Gastrocnemius medialis (tissue), 4 donors: ENCODE results near the gene SPAAR. TPM values are rescaled to one million over a fixed set of nuclear protein-coding genes. Genes with fewer than 3 reads are reported as not detected.

Experiments used
- ATAC-seq, 2 donors: fragments of 150-250 bp; one replicate each; pipeline ENCODE4 v1.9.1; 2016
- DNase-seq, 2 donors: peaks; one replicate each; pipeline ENCODE4 v3.0.0-alpha.2; 2019
- H3K27ac ChIP-seq, 4 donors: fragments of 200-600 bp; sonication (generic); 1 replicate in 1 of 4; 2 replicates in 3 of 4; pipeline ENCODE4 v1.5.1; 2016 to 2018; ENCODE audit warnings: mild to moderate bottlenecking in 2 of 4, moderate library complexity in 1 of 4
- H3K27me3 ChIP-seq, 3 donors: fragments of 200-600 bp; sonication (generic) in 2 of 3; 1 replicate in 1 of 3; 2 replicates in 2 of 3; pipeline versions ENCODE4 v1.5.1 to v1.6.0; 2016 to 2019; ENCODE audit warnings: mild to moderate bottlenecking in 1 of 3, moderate library complexity in 1 of 3
- H3K36me3 ChIP-seq, 2 donors: fragments of 200-600 bp; sonication (generic) in 1 of 2; one replicate each; pipeline ENCODE4 v1.5.1; 2017 to 2018
- H3K4me1 ChIP-seq, 2 donors: fragments of 200-600 bp; sonication (generic) in 1 of 2; one replicate each; pipeline ENCODE4 v1.5.1; 2016 to 2017; ENCODE audit warnings: mild to moderate bottlenecking in 2 of 2
- H3K4me3 ChIP-seq, 4 donors: fragments of 200-600 bp; sonication (generic) in 3 of 4; 1 replicate in 1 of 4; 2 replicates in 3 of 4; pipeline ENCODE4 v1.5.1; 2016 to 2019; ENCODE audit warnings: mild to moderate bottlenecking in 2 of 4
- H3K9me3 ChIP-seq, 3 donors: fragments of 200-600 bp; sonication (generic) in 2 of 3; 1 replicate in 1 of 3; 2 replicates in 2 of 3; pipeline ENCODE4 v1.5.1; 2016 to 2019
- POLR2A ChIP-seq, 2 donors: fragments of 450-650 bp; IDR thresholded peaks; one replicate each; pipeline ENCODE4 v1.6.1; 2017; ENCODE audit warnings: antibody characterized with exemption in 2 of 2, mild to moderate bottlenecking in 2 of 2, moderate library complexity in 2 of 2
- in situ Hi-C, 4 donors: fragments of 200-750 bp; cut with MboI; loops; one replicate each; pipeline versions ENCODE4 v1.15.0 to v1.8.0; 2017; ENCODE audit warnings: low sequenced_read_pairs in 4 of 4
- intact Hi-C: fragments of 100-400 bp; cut with DNase I; formaldehyde crosslinking; loops from one replicate; pipeline ENCODE4 v1.15.1; 2023; ENCODE audit warnings: low total_unique reads
- total RNA-seq, 4 donors: library from RNA; depleted of rRNA; stranded (reverse); fragments of >200 nt; gene quantifications; one replicate each; pipeline versions ENCODE4 v1.1.0 to v1.2.3, GENCODE V29; 2016
- TF ChIP-seq, protein P1 (sequence below), 5 experiments: fragments of 450-650 bp in 3 of 5; fragments of 200-600 bp in 2 of 5; sonication (generic) in 2 of 5; IDR thresholded peaks in 4 of 5; conservative IDR thresholded peaks in 1 of 5; 1 replicate in 4 of 5; 2 replicates in 1 of 5; pipeline ENCODE4 v1.5.1; 2016 to 2019; ENCODE audit warnings: antibody characterized with exemption in 5 of 5, mild to moderate bottlenecking in 3 of 5, moderate library complexity in 3 of 5

SPAAR gene
- total RNA-seq, 4 donors from 2014 or later: 1.3 to 4.4 (median 2.5) TPM

DNA sequence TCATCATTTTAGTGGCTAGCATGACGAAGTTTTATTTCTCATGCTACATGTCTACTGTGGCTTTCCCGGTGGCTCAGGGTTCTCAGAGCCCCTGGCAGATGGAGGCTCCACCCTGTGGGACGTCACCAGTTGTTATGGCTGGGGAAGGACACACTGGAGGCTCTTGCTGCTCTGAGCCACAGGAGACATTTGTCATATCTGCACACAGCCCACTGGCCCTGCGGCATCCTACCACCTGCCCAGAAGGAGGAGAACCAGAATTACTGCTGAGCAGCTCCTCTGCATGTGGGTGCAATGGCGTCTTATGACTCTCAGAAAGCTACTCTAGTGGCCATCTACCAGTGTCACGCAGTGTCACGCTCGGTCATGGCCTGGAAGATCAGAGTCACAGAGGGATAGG is 45.7 kb upstream of the SPAAR start:
- ATAC-seq (no peak), DNase-seq (no peak)
- in situ Hi-C loops (no loop called here), intact Hi-C loops (no loop called here)
- TF ChIP-seq POLR2A (IDR thresholded peaks at IDR 0.05): no peak
- TF ChIP-seq, protein P1, sequence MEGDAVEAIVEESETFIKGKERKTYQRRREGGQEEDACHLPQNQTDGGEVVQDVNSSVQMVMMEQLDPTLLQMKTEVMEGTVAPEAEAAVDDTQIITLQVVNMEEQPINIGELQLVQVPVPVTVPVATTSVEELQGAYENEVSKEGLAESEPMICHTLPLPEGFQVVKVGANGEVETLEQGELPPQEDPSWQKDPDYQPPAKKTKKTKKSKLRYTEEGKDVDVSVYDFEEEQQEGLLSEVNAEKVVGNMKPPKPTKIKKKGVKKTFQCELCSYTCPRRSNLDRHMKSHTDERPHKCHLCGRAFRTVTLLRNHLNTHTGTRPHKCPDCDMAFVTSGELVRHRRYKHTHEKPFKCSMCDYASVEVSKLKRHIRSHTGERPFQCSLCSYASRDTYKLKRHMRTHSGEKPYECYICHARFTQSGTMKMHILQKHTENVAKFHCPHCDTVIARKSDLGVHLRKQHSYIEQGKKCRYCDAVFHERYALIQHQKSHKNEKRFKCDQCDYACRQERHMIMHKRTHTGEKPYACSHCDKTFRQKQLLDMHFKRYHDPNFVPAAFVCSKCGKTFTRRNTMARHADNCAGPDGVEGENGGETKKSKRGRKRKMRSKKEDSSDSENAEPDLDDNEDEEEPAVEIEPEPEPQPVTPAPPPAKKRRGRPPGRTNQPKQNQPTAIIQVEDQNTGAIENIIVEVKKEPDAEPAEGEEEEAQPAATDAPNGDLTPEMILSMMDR (IDR thresholded peaks at IDR 0.05 in 4 of 5, conservative IDR thresholded peaks at IDR 0.05 in 1 of 5): no peak
- no peak overlapping the region for H3K27ac ChIP-seq
- H3K4me3 ChIP-seq: no peak overlapping the region
- H3K27me3 ChIP-seq: peaks cover 6 to 26% (median 8%) of the 10 kb centered on the region in 3 donors
- no peaks in the 10 kb centered on the region for H3K4me1 ChIP-seq
- H3K9me3 ChIP-seq: no peaks in the 10 kb centered on the region
- H3K36me3 ChIP-seq: no peaks in the 10 kb centered on the region

DNA sequence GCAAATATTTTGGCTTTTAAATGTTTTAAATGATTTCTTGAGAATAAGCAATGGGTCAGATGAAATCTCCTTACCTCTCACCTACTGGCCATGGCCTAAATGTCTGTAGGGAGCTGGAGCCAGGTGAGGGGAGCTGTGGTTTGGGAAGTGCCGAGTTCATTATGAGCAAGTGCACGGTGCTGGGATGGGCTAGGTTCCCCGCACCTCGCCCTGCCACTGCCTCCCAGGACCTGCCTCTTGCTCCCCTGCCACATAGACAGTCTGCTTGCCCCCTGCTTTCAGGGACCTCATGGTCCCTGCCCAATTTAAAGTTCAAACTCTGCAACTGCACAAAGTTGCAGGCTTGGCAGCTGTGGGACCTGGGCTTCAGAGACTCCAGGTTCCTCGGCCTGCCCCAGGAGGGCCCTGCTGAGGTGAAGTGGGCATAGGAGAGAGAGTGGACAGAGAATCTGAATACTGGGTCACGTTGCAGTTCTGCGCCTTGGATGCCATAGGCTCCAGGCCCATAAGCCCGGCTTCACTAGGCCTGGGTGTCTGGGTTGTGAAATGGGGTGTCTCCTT is 44.5 kb upstream of the SPAAR start:
- in situ Hi-C loops (no loop called here), intact Hi-C loops (no loop called here)
- no peak for ATAC-seq
- Histone ChIP-seq H3K9me3 (no peaks in the 10 kb centered on the region), H3K27ac (no peak overlapping the region), H3K4me3 (no peak overlapping the region), H3K27me3 (peaks cover 6 to 26% (median 8%) of the 10 kb centered on the region in 3 donors), H3K4me1 (no peaks in the 10 kb centered on the region), H3K36me3 (no peaks in the 10 kb centered on the region)
- TF ChIP-seq, protein P1 (IDR thresholded peaks at IDR 0.05 in 4 of 5, conservative IDR thresholded peaks at IDR 0.05 in 1 of 5): no peak
- no peak for TF ChIP-seq POLR2A (IDR thresholded peaks at IDR 0.05)
- no peak for DNase-seq

DNA sequence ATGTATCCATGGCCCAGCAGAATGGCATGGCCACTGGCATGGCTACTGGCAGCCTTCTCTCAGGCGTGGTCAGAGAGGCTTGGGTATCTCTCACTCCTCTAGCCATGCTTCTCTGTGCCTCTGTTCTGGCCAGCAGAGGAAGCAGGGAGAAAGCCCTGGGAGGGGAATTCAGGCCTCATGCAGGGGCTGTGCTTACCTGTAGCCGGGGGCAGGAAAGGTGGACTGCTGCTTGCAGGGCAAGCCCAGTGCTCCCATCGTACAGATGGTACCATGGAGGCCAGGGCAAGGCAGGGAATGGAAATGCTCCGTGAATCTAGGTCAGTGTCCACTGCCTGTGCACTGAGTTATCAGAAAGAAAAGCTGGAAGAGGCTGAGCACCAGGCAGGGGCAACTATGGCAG is 41.8 kb upstream of the SPAAR start:
- intact Hi-C loops (no loop called here), in situ Hi-C loops (no loop called here)
- Histone ChIP-seq H3K4me3 (no peak overlapping the region), H3K4me1 (no peaks in the 10 kb centered on the region), H3K9me3 (no peaks in the 10 kb centered on the region), H3K27me3 (peaks cover 5 to 26% (median 6%) of the 10 kb centered on the region in 3 donors), H3K27ac (no peak overlapping the region), H3K36me3 (no peaks in the 10 kb centered on the region)
- DNase-seq (no peak), ATAC-seq (no peak)
- TF ChIP-seq, protein P1 (IDR thresholded peaks at IDR 0.05 in 4 of 5, conservative IDR thresholded peaks at IDR 0.05 in 1 of 5): no peak
- TF ChIP-seq POLR2A (IDR thresholded peaks at IDR 0.05): no peak

DNA sequence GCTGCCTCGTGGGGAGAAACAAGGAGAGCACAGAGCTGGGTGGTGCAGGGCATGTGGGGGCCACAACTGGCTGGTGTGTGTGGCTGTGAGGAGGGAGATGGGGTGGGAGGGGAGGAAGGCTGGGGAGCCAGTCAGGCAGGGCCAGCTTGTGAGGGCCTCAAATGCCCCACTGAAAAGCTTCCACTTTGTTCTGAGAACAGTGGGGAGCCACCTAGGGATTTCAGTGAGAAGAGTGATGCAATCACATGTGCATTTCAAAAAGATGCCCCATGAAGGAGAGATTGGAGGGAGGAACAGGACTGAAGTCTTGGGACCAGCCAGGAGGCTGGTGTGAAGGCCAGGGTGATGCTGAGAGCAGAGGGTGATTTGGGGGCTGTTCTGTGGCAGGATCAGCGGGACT is 40.4 kb upstream of the SPAAR start:
- no peaks in the 10 kb centered on the region for H3K9me3 ChIP-seq
- intact Hi-C loops (no loop called here), in situ Hi-C loops (no loop called here)
- TF ChIP-seq, protein P1 (IDR thresholded peaks at IDR 0.05 in 4 of 5, conservative IDR thresholded peaks at IDR 0.05 in 1 of 5): no peak
- TF ChIP-seq POLR2A (IDR thresholded peaks at IDR 0.05): no peak
- DNase-seq: no peak
- no peak overlapping the region for H3K4me3 ChIP-seq
- H3K27me3 ChIP-seq: peaks cover 0 to 17% (median 5%) of the 10 kb centered on the region in 3 donors
- H3K4me1 ChIP-seq: no peaks in the 10 kb centered on the region
- no peaks in the 10 kb centered on the region for H3K36me3 ChIP-seq
- ATAC-seq: no peak
- H3K27ac ChIP-seq: no peak overlapping the region
